CD8-positive, alpha-beta memory T cell (primary cell): ENCODE measurements around the gene P3H3. TPM values are rescaled to one million over a fixed set of nuclear protein-coding genes. Genes with fewer than 3 reads are reported as not detected.
A peak's percentile ranks its signal among the peaks of the same experiment; 100 is the strongest.

Experiments
- CTCF ChIA-PET: fragments of 350-600 bp; sonication (Branson Sonifier 250); formaldehyde crosslinking; loops from one replicate; lab custom pipeline; 2021; ENCODE audit warnings: antibody characterized with exemption; lab: Charles Lee
- POLR2A ChIA-PET: fragments of 350-600 bp; sonication (Branson Sonifier 250); formaldehyde crosslinking; loops from one replicate; lab custom pipeline; 2021; ENCODE audit warnings: antibody characterized with exemption; lab: Charles Lee
- DNase-seq, 5 donors: peaks; one replicate each; pipeline versions ENCODE4 v3.0.0 to v3.0.0-alpha.2; 2020 to 2022; ENCODE audit warnings: mixed read lengths in 1 of 5
- H3K27ac ChIP-seq: one replicate; pipeline ENCODE4 v1.7.0; 2013; ENCODE audit warnings: low read depth, mild to moderate bottlenecking, low read length, moderate library complexity
- H3K27me3 ChIP-seq: 2 replicates; pipeline ENCODE4 v1.7.0; 2013; ENCODE audit warnings: low read length, mild to moderate bottlenecking; ENCODE audit not compliant: insufficient read depth, poor library complexity, severe bottlenecking
- H3K36me3 ChIP-seq: 2 replicates; pipeline ENCODE4 v1.7.0; 2013; ENCODE audit warnings: mild to moderate bottlenecking, low read length, moderate library complexity; ENCODE audit not compliant: insufficient read depth
- H3K4me1 ChIP-seq: 2 replicates; pipeline ENCODE4 v1.7.0; 2013; ENCODE audit warnings: mild to moderate bottlenecking, low read length, moderate library complexity; ENCODE audit not compliant: insufficient read depth
- H3K4me3 ChIP-seq: 2 replicates; pipeline ENCODE4 v1.7.0; 2013; ENCODE audit warnings: mild to moderate bottlenecking, low read length
- H3K9me3 ChIP-seq: 2 replicates; pipeline ENCODE4 v1.7.0; 2013; ENCODE audit warnings: mild to moderate bottlenecking, low read length
- H3K27ac Mint-ChIP-seq, 8 donors: one replicate each; pipeline ENCODE4 v1.8.0; 2020 to 2021; ENCODE audit warnings: mixed read lengths in 8 of 8, mild to moderate bottlenecking in 6 of 8, inconsistent platforms in 3 of 8, moderate library complexity in 3 of 8
- H3K27me3 Mint-ChIP-seq, 2 donors: one replicate each; pipeline ENCODE4 v1.8.0; 2020 to 2021; ENCODE audit warnings: mixed read lengths in 2 of 2, mild to moderate bottlenecking in 1 of 2, moderate library complexity in 1 of 2
- H3K36me3 Mint-ChIP-seq, 3 donors: one replicate each; pipeline ENCODE4 v1.8.0; 2020 to 2021; ENCODE audit warnings: mixed read lengths in 3 of 3, inconsistent platforms in 1 of 3, mild to moderate bottlenecking in 1 of 3
- H3K4me1 Mint-ChIP-seq, 3 donors: one replicate each; pipeline ENCODE4 v1.8.0; 2020 to 2021; ENCODE audit warnings: mixed read lengths in 3 of 3, inconsistent platforms in 1 of 3, mild to moderate bottlenecking in 1 of 3
- H3K4me3 Mint-ChIP-seq, 7 donors: one replicate each; pipeline ENCODE4 v1.8.0; 2020 to 2021; ENCODE audit warnings: mixed read lengths in 7 of 7, mild to moderate bottlenecking in 6 of 7, moderate library complexity in 4 of 7, inconsistent platforms in 2 of 7
- H3K9me3 Mint-ChIP-seq, 5 donors: one replicate each; pipeline ENCODE4 v1.8.0; 2020 to 2022; ENCODE audit warnings: mixed read lengths in 5 of 5, mild to moderate bottlenecking in 3 of 5, moderate library complexity in 2 of 5, inconsistent platforms in 1 of 5
- polyA plus RNA-seq: library from polyadenylated mRNA; unstranded; fragments of 300-500 nt; fragmentation: Illumina TruSeq; gene quantifications from one replicate; pipeline ENCODE4 v1.2.3, GENCODE V29; 2021
- total RNA-seq, 2 experiments: library from RNA; stranded (reverse); gene quantifications; one replicate each; pipeline ENCODE4 v1.2.3, GENCODE V29; 2021

The P3H3 gene
- total and polyA plus RNA-seq, 3 experiments from 2014 or later, result 2.4 to 2.9 (median 2.5) TPM

GRCh38 chr12:6843118-6843902, 15.1 kb downstream of the P3H3 start:
- H3K4me1 ChIP-seq, result no peaks in the 10 kb centered on the region
- ChIA-PET CTCF (interaction anchor here (1.3 to 12.8 kb wide), 2 partner anchors 10 to 23 kb away, joined by 3 to 91 read pairs; no protein-coding TSS in a partner anchor), POLR2A (no interaction called here)
- no peaks in the 10 kb centered on the region for H3K36me3 ChIP-seq
- no peaks in the 10 kb centered on the region for H3K9me3 ChIP-seq
- no peaks in the 10 kb centered on the region for H3K27me3 ChIP-seq
- Mint-ChIP-seq H3K9me3 (no peaks in the 10 kb centered on the region), H3K4me3 (no peak overlapping the region), H3K4me1 (no peaks in the 10 kb centered on the region), H3K27me3 (no peaks in the 10 kb centered on the region), H3K36me3 (peaks cover 0 to 17% (median 1%) of the 10 kb centered on the region in 3 donors), H3K27ac (peak overlapping the region in 2 of 8 donors; percentile 22 to 34)
- H3K4me3 ChIP-seq, result no peak overlapping the region
- no peak overlapping the region for H3K27ac ChIP-seq
- no peak for DNase-seq

DNA sequence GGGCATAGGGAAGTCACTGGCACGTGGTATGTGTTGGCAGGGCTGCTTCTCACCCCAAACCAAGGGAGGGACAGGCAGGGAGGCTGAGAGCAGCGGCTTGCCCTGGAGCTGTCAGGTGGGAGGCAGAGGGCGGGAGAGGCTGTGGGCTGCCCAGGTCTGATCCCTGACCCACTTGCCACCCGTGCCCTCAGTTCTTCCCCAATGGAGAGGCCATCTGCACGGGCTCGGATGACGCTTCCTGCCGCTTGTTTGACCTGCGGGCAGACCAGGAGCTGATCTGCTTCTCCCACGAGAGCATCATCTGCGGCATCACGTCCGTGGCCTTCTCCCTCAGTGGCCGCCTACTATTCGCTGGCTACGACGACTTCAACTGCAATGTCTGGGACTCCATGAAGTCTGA, 17.2 kb downstream of the P3H3 start:
- Histone ChIP-seq H3K27me3 (no peaks in the 10 kb centered on the region), H3K36me3 (no peaks in the 10 kb centered on the region), H3K4me1 (no peaks in the 10 kb centered on the region), H3K9me3 (no peaks in the 10 kb centered on the region), H3K27ac (no peak overlapping the region), H3K4me3 (no peak overlapping the region)
- no peak overlapping the region for H3K27ac Mint-ChIP-seq
- no peaks in the 10 kb centered on the region for H3K27me3 Mint-ChIP-seq
- POLR2A ChIA-PET, result no interaction called here
- CTCF ChIA-PET, result interaction anchor here (12.8 kb wide), 1 partner anchor 12 kb away, joined by 91 read pairs; no protein-coding TSS in a partner anchor
- no peak overlapping the region for H3K4me3 Mint-ChIP-seq
- peaks cover 0 to 13% (median 1%) of the 10 kb centered on the region in 3 donors for H3K36me3 Mint-ChIP-seq
- no peak for DNase-seq
- H3K9me3 Mint-ChIP-seq, result no peaks in the 10 kb centered on the region
- peaks cover 0 to 5% (median 0%) of the 10 kb centered on the region in 3 donors for H3K4me1 Mint-ChIP-seq

DNA sequence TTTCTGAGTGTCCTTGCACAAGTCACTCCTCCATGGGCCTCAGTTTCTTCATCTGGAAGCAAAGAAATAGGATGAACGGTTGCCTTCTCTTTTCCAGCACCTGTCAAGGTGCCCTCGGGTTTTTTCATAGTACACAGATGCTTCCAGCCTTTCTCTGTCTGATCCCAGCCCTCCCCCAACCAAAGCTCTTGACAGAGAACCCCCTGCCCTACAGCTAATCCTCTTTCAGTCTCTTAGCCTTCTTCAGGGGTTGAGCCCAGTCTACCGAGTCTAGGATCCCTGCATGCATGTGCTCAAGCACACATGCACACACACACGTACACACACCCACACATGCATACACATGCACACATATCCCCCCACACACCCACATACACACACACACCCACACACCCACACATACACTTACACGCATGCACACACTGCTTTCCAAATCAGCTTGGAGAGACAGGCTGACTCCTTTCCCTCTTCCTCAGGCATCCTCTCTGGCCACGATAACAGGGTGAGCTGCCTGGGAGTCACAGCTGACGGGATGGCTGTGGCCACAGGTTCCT, 18.2 kb downstream of the P3H3 start:
- no peaks in the 10 kb centered on the region for H3K4me1 ChIP-seq
- H3K27me3 Mint-ChIP-seq, result no peaks in the 10 kb centered on the region
- no peaks in the 10 kb centered on the region for H3K9me3 ChIP-seq
- H3K36me3 Mint-ChIP-seq, result peaks cover 0 to 15% (median 1%) of the 10 kb centered on the region in 3 donors
- H3K27ac ChIP-seq, result no peak overlapping the region
- peaks cover 3 to 12% (median 5%) of the 10 kb centered on the region in 3 donors for H3K4me1 Mint-ChIP-seq
- no peak overlapping the region for H3K4me3 Mint-ChIP-seq
- no peaks in the 10 kb centered on the region for H3K27me3 ChIP-seq
- no peaks in the 10 kb centered on the region for H3K36me3 ChIP-seq
- peak overlapping the region in 2 of 8 donors; percentile 33 to 37 for H3K27ac Mint-ChIP-seq
- H3K4me3 ChIP-seq, result no peak overlapping the region
- ChIA-PET POLR2A (no interaction called here), CTCF (interaction anchor here (1.2 to 12.8 kb wide), 2 partner anchors 13 to 23 kb away, joined by 3 to 91 read pairs; no protein-coding TSS in a partner anchor)
- no peaks in the 10 kb centered on the region for H3K9me3 Mint-ChIP-seq
- DNase-seq, result no peak

GRCh38 chr12:6847676-6848075, 19.5 kb downstream of the P3H3 start:
- no peaks in the 10 kb centered on the region for H3K27me3 Mint-ChIP-seq
- H3K27me3 ChIP-seq, result no peaks in the 10 kb centered on the region
- H3K4me1 ChIP-seq, result no peaks in the 10 kb centered on the region
- peak overlapping the region in 3 of 8 donors; percentile 5 to 72 (median 43) for H3K27ac Mint-ChIP-seq
- no peaks in the 10 kb centered on the region for H3K9me3 Mint-ChIP-seq
- H3K36me3 Mint-ChIP-seq, result peaks cover 0 to 23% (median 1%) of the 10 kb centered on the region in 3 donors
- no peaks in the 10 kb centered on the region for H3K9me3 ChIP-seq
- POLR2A ChIA-PET, result no interaction called here
- H3K36me3 ChIP-seq, result no peaks in the 10 kb centered on the region
- CTCF ChIA-PET, result interaction anchor here (1.3 to 12.8 kb wide), 2 partner anchors 14 to 44 kb away, joined by 3 to 91 read pairs; no protein-coding TSS in a partner anchor
- peak overlapping the region in 2 of 7 donors; percentile 27 to 29 for H3K4me3 Mint-ChIP-seq
- no peak overlapping the region for H3K27ac ChIP-seq
- H3K4me1 Mint-ChIP-seq, result peaks cover 5 to 15% (median 5%) of the 10 kb centered on the region in 3 donors
- no peak overlapping the region for H3K4me3 ChIP-seq
- DNase-seq, result no peak

- H3K9me3 ChIP-seq, result no peaks in the 10 kb centered on the region
- ChIA-PET POLR2A (no interaction called here), CTCF (interaction anchor here (1.0 to 12.8 kb wide), 3 partner anchors 16 to 23 kb away, joined by 3 to 91 read pairs (median 6); partner anchors contain the start of gene SPSB2)
- peaks cover 15% of the 10 kb centered on the region for H3K4me1 ChIP-seq
- H3K36me3 ChIP-seq, result no peaks in the 10 kb centered on the region
- Mint-ChIP-seq H3K4me3 (peak overlapping the region in 1 of 7 donors; percentile 82), H3K9me3 (no peaks in the 10 kb centered on the region), H3K27ac (peak overlapping the region in 2 of 8 donors; percentile 47 to 68), H3K4me1 (peaks cover 20 to 31% (median 20%) of the 10 kb centered on the region in 3 donors), H3K36me3 (peaks cover 0 to 26% (median 1%) of the 10 kb centered on the region in 3 donors), H3K27me3 (no peaks in the 10 kb centered on the region)
- no peak overlapping the region for H3K27ac ChIP-seq
- no peak for DNase-seq
- H3K4me3 ChIP-seq, result no peak overlapping the region
- H3K27me3 ChIP-seq, result no peaks in the 10 kb centered on the region
Measured at GRCh38 chr12:6849427-6849826, 21.2 kb downstream of the P3H3 start.

DNA sequence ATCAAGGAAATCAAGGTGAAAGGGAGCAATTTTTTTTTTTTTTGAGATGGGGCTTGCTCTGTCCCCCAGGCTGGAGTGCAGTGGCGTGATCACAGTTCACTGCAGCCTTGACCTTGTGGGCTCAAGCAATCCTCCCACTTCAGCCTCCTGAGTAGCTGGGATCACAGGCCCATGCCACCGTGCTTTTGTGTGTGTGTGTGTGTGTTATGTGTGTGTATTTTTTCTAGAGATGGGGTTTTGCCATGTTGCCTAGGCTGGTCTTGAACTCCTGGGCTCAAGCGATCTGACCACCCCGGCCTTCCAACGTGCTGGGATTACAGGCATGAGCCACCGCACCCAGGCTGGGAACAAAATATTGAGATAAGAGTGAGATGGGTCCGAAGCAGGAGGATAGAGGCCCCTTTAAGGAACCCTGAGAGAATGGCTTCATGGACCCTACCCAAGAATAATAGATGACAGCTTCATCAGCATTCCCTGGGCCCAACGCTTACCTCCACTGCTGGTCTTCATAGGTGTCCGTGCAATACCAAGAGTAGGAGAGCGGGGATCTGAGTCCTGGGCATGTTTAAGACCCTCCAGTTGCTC, 21.9 kb downstream of the P3H3 start:
- ChIA-PET POLR2A (interaction anchor here (5.2 kb wide), 1 partner anchor 18 kb away, joined by 36 read pairs; the partner anchor contains the start of gene TPI1), CTCF (interaction anchor here (7.8 to 12.8 kb wide), 2 partner anchors 16 to 20 kb away, joined by 91 to 128 read pairs; partner anchors contain the start of genes SPSB2 and TPI1)
- peaks cover 20 to 38% (median 20%) of the 10 kb centered on the region in 3 donors for H3K4me1 Mint-ChIP-seq
- no peaks in the 10 kb centered on the region for H3K36me3 ChIP-seq
- H3K4me3 ChIP-seq, result no peak overlapping the region
- H3K9me3 ChIP-seq, result no peaks in the 10 kb centered on the region
- no peaks in the 10 kb centered on the region for H3K27me3 ChIP-seq
- peak overlapping the region; percentile 38 for H3K27ac ChIP-seq
- no peak for DNase-seq
- peak overlapping the region in 4 of 8 donors; percentile 14 to 68 (median 48) for H3K27ac Mint-ChIP-seq
- H3K9me3 Mint-ChIP-seq, result no peaks in the 10 kb centered on the region
- peaks cover 0 to 24% (median 0%) of the 10 kb centered on the region in 3 donors for H3K36me3 Mint-ChIP-seq
- H3K27me3 Mint-ChIP-seq, result no peaks in the 10 kb centered on the region
- peak overlapping the region in 2 of 7 donors; percentile 33 to 82 for H3K4me3 Mint-ChIP-seq
- peaks cover 18% of the 10 kb centered on the region for H3K4me1 ChIP-seq

DNA sequence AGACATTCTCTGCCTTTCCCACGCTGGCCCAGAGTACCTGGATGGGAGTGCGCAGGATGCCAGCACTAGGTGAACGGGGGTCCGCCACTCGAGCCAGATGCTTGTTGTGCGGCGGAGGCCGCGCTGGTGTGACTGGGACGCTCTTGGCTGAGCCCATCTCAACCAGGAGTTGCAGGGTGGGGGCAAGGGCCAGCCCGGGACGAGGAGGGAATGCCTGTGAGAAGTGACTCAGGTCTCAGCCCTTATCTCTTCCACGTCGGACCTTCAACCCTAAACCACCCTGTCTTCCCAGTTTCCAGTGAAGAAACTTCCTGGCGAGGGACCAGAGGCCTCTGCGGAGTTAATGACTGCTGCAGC, 22.6 kb downstream of the P3H3 start:
- CTCF ChIA-PET, result interaction anchor here (1.3 to 12.8 kb wide), 7 partner anchors 17 to 237 kb away, joined by 3 to 128 read pairs (median 9); partner anchors contain the start of genes COPS7A, LPCAT3, MLF2 and SPSB2
- H3K9me3 Mint-ChIP-seq, result no peaks in the 10 kb centered on the region
- H3K36me3 ChIP-seq, result peaks cover 1% of the 10 kb centered on the region
- no peak for DNase-seq
- no peak overlapping the region for H3K4me3 ChIP-seq
- no peaks in the 10 kb centered on the region for H3K27me3 ChIP-seq
- H3K4me1 Mint-ChIP-seq, result peaks cover 20 to 38% (median 20%) of the 10 kb centered on the region in 3 donors
- H3K36me3 Mint-ChIP-seq, result peaks cover 0 to 27% (median 0%) of the 10 kb centered on the region in 3 donors
- H3K9me3 ChIP-seq, result no peaks in the 10 kb centered on the region
- H3K27ac ChIP-seq, result peak overlapping the region; percentile 38
- peaks cover 18% of the 10 kb centered on the region for H3K4me1 ChIP-seq
- POLR2A ChIA-PET, result interaction anchor here (0.8 to 5.2 kb wide), 11 partner anchors 17 to 161 kb away, joined by 4 to 46 read pairs (median 15); partner anchors contain the start of genes C12orf57, MLF2, P3H3 and PTMS
- peak overlapping the region in 4 of 8 donors; percentile 99 to 100 (median 100) for H3K27ac Mint-ChIP-seq
- H3K4me3 Mint-ChIP-seq, result peak overlapping the region in 5 of 7 donors; percentile 86 to 98 (median 92)
- no peaks in the 10 kb centered on the region for H3K27me3 Mint-ChIP-seq
